Stomach (tissue), 9 donors: ENCODE measurements around the gene CAPZB. TPM values are rescaled to one million over a fixed set of nuclear protein-coding genes. Genes with fewer than 3 reads are reported as not detected.
A peak's percentile ranks its signal among the peaks of the same experiment; 100 is the strongest.

ENCODE experiments used
- DNase-seq, 2 donors: peaks; one replicate each; pipeline versions ENCODE4 v3.0.0 to v3.0.0-alpha.2; 2013 to 2019
- H3K27ac ChIP-seq, 5 donors: fragments of 200-600 bp in 4 of 5; sonication (generic) in 4 of 5; one replicate each; pipeline ENCODE4 v1.5.1; 2013 to 2019; ENCODE audit warnings: mild to moderate bottlenecking in 1 of 5, moderate library complexity in 1 of 5
- H3K27me3 ChIP-seq, 3 donors: fragments of 200-600 bp; sonication (generic); one replicate each; pipeline ENCODE4 v1.5.1; 2017 to 2019; ENCODE audit warnings: mixed run types in 1 of 3
- H3K36me3 ChIP-seq, 4 donors: fragments of 200-600 bp; sonication (generic); 1 replicate in 3 of 4; 2 replicates in 1 of 4; pipeline ENCODE4 v1.5.1; 2016 to 2019
- H3K4me1 ChIP-seq, 4 donors: fragments of 200-600 bp; sonication (generic); one replicate each; pipeline ENCODE4 v1.5.1; 2016 to 2019
- H3K4me3 ChIP-seq, 4 donors: fragments of 200-600 bp; sonication (generic) in 3 of 4; one replicate each; pipeline ENCODE4 v1.5.1; 2016 to 2019; ENCODE audit warnings: mild to moderate bottlenecking in 1 of 4
- H3K9me3 ChIP-seq, 4 donors: fragments of 200-600 bp; sonication (generic); one replicate each; pipeline ENCODE4 v1.5.1; 2016 to 2019
- CTCF ChIP-seq, 7 experiments: fragments of 450-650 bp in 4 of 7; fragments of 200-600 bp in 3 of 7; sonication (generic) in 3 of 7; IDR thresholded peaks; one replicate each; pipeline ENCODE4 v1.5.1; 2016 to 2019; ENCODE audit warnings: antibody characterized with exemption in 7 of 7, control low read depth in 2 of 7, mild to moderate bottlenecking in 1 of 7
- EP300 ChIP-seq: sonication (generic); formaldehyde crosslinking; IDR thresholded peaks from one replicate; pipeline ENCODE4 v1.6.1; 2017; ENCODE audit warnings: antibody characterized with exemption
- POLR2A ChIP-seq, 4 donors: fragments of 450-650 bp; IDR thresholded peaks; one replicate each; pipeline ENCODE4 v1.6.1; 2016; ENCODE audit warnings: antibody characterized with exemption in 4 of 4, control low read depth in 2 of 4, mild to moderate bottlenecking in 1 of 4, moderate library complexity in 1 of 4
- POLR2AphosphoS5 ChIP-seq, 3 donors: sonication (generic); formaldehyde crosslinking; IDR thresholded peaks; one replicate each; pipeline ENCODE4 v1.6.1; 2016; ENCODE audit warnings: antibody characterized with exemption in 3 of 3
- WGBS, 5 donors: extraction: QIAGEN DNeasy Blood & Tissue Kit in 3 of 5; methylation state at CpG; one replicate each; pipeline versions ENCODE4 v1.1.5 to v1.1.7; 2013 to 2018; 5-methylcytosine and 5-hydroxymethylcytosine counted together
- intact Hi-C: fragments of 100-400 bp; cut with DNase I; formaldehyde crosslinking; loops from one replicate; pipeline ENCODE4 v1.15.1; 2023; ENCODE audit warnings: low total_unique reads
- polyA plus RNA-seq, 3 donors: library from polyadenylated mRNA; stranded (reverse); fragments of 200-250 nt; gene quantifications; one replicate each; pipeline ENCODE4 v1.2.3, GENCODE V29; 2013
- total RNA-seq, 5 donors: library from RNA; depleted of rRNA; stranded (reverse); fragments of >200 nt; gene quantifications; one replicate each; pipeline versions ENCODE4 v1.1.0 to v1.2.3, GENCODE V29; 2014 to 2016
- donor health status: healthy with polysubstance abuse.
- donor health status: Bipolar disorder and iron deficiency.
- donor health status: healthy.

The CAPZB gene
- total and polyA plus RNA-seq, 8 donors: 84.9 to 345 (median 155) TPM

GRCh38 chr1:19425646-19426239 is 59.6 kb downstream of the CAPZB start:
- peak in 1 of 2 donors; percentile 35 for DNase-seq
- H3K4me1 ChIP-seq: peaks cover 70 to 100% (median 85%) of the 10 kb centered on the region in 4 donors
- intact Hi-C loops: no loop called here
- H3K27ac ChIP-seq: peak overlapping the region; percentile 68 to 90 (median 84)
- WGBS, 5 donors: 50 to 64% (median 53%) methylated on average over 6 of the region's 6 CpGs
- TF ChIP-seq CTCF (IDR thresholded peaks at IDR 0.05): no peak
- TF ChIP-seq POLR2AphosphoS5 (IDR thresholded peaks at IDR 0.05): no peak
- TF ChIP-seq POLR2A (IDR thresholded peaks at IDR 0.05): no peak
- TF ChIP-seq EP300: no peak
- peaks cover 0 to 4% (median 0%) of the 10 kb centered on the region in 4 donors for H3K36me3 ChIP-seq
- no peaks in the 10 kb centered on the region for H3K27me3 ChIP-seq
- no peaks in the 10 kb centered on the region for H3K9me3 ChIP-seq
- H3K4me3 ChIP-seq: no peak overlapping the region

DNA sequence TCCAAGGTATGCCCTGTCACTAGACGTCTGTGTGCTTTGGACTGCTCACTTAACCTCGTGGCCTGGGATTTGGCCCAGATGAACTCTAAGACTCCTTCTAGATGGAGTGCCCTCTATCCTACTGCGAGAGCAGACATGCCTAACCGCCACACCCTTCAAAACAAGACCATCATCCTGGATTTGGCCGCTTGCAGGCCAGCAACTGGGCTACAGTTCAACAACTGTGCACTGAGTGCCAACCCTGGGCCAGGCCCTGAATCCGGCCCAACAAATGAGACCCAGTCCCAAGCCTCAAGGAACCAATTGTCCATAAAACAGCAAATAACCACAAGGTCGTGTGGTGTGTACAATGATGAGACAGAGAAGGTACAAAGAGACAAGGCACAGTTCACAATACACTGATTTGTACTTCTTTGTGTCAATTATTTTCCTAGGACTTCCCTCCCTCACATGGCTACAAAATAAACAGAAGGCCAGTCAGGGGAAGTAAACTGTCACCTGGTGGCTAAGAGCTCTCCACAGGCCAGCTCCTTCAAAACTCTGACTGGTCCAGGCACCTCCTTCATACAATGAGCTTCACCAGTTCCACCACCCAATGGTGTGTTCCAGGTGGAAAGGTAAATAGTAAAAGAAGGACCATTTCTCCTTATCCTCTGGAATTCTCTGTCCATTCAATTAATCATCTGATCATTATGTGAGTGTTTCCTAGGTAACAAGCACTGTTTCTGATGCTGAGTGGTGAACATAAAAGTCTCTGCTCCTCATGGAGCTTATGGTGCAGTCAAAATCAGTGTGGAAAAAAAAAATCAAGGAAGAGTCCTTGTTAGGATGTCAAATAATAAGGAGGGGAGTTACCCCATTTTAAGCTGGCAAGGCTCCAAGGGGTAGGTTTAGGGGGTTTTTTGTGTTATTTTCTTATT is 60.4 kb downstream of the CAPZB start:
- TF ChIP-seq CTCF (IDR thresholded peaks at IDR 0.05) (no peak), POLR2A (IDR thresholded peaks at IDR 0.05) (no peak), POLR2AphosphoS5 (IDR thresholded peaks at IDR 0.05) (no peak), EP300 (no peak)
- intact Hi-C loops: no loop called here
- H3K36me3 ChIP-seq: peaks cover under 1 to 4% (median 2%) of the 10 kb centered on the region in 4 donors
- no peaks in the 10 kb centered on the region for H3K27me3 ChIP-seq
- 64 to 71% (median 68%) methylated on average over 7 of the region's 7 CpGs for WGBS, 5 donors
- H3K9me3 ChIP-seq: no peaks in the 10 kb centered on the region
- H3K4me1 ChIP-seq: peaks cover 69 to 100% (median 85%) of the 10 kb centered on the region in 4 donors
- no peak overlapping the region for H3K4me3 ChIP-seq
- H3K27ac ChIP-seq: peak overlapping the region; percentile 23 to 90 (median 84)
- DNase-seq: no peak

DNA sequence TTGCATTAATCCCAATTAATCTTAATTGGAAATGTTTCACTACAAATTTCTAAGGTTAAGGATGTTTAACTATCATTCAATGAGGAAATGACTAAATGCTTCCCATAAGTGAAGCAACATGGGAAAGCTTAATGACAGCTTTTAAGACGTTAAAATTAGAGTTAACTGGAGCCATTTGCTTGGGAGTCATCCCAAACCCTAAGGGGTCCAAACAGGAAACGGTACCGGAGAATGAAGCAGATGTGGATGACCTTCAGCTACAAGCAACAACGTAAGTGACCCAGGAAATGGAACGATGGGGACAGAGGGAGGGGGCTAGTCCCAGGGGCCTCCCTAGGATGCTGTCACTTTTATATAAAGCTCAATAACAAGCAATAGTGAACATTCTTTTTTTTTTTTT is 62.2 kb downstream of the CAPZB start:
- TF ChIP-seq CTCF (IDR thresholded peaks at IDR 0.05): no peak
- peak in 1 of 3 donors; percentile 30 for TF ChIP-seq POLR2AphosphoS5 (IDR thresholded peaks at IDR 0.05)
- no peaks in the 10 kb centered on the region for H3K9me3 ChIP-seq
- peak overlapping the region; percentile 29 to 90 (median 84) for H3K27ac ChIP-seq
- no peaks in the 10 kb centered on the region for H3K27me3 ChIP-seq
- intact Hi-C loops: no loop called here
- peaks cover 18 to 20% (median 19%) of the 10 kb centered on the region in 4 donors for H3K36me3 ChIP-seq
- H3K4me3 ChIP-seq: no peak overlapping the region
- H3K4me1 ChIP-seq: peaks cover 70 to 100% (median 84%) of the 10 kb centered on the region in 4 donors
- WGBS, 5 donors: 41 to 71% (median 60%) methylated on average over 5 of the region's 5 CpGs
- DNase-seq: no peak

DNA sequence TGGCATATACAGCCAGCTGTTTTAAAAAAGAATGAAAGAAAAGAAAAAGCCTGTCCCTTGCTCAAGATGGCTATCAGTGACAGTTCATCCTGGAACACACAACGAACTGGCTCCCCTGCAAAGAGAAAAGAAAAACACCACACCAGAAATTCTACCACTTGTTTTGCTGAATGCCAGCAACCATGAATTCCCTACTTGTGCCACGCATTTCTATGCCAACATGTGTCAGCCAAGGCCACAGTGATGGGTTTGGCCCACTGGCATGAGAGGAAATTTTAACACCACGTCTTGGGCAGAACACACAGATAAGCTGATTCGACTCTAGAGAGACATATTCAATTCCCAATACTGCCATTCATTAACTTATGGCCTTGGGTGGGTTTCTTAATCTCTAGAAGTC is 64.0 kb downstream of the CAPZB start:
- Histone ChIP-seq H3K9me3 (no peaks in the 10 kb centered on the region), H3K36me3 (peaks cover 17 to 32% (median 20%) of the 10 kb centered on the region in 4 donors), H3K4me1 (peaks cover 60 to 98% (median 81%) of the 10 kb centered on the region in 4 donors), H3K4me3 (no peak overlapping the region), H3K27ac (peak overlapping the region in 4 of 5 donors; percentile 5 to 90 (median 86)), H3K27me3 (no peaks in the 10 kb centered on the region)
- intact Hi-C loops: no loop called here
- 44 to 71% (median 65%) methylated on average over 4 of the region's 4 CpGs for WGBS, 5 donors
- DNase-seq: no peak
- no peak for TF ChIP-seq EP300
- TF ChIP-seq POLR2AphosphoS5 (IDR thresholded peaks at IDR 0.05): no peak
- TF ChIP-seq POLR2A (IDR thresholded peaks at IDR 0.05): no peak
- no peak for TF ChIP-seq CTCF (IDR thresholded peaks at IDR 0.05)
